NCI-H146 treated with DMSO at 0.1 percent for 48 hours (cell line): Measurements from ENCODE around the gene SLC16A1.
"Not testable (repeated sequence)": the region's sequence is repeated elsewhere in the genome, so short reads cannot be mapped to it uniquely, and the experiment has no call there.

Experiments
- DNase-seq: peaks from one replicate; lab custom pipeline; 2025; ENCODE audit not compliant: unreplicated experiment; lab: John Stamatoyannopoulos, UW

Gene SLC16A1

GRCh38 chr1:112971006-112971405, 15.0 kb upstream of the SLC16A1 start:
- DNase-seq, result no peak

GRCh38 chr1:112964347-112964746, 8.4 kb upstream of the SLC16A1 start:
- DNase-seq, result no peak

- no peak for DNase-seq
These were observed 5.1 kb upstream of the SLC16A1 start for GRCh38 chr1:112961072-112961471.

GRCh38 chr1:112960384-112960783, 4.4 kb upstream of the SLC16A1 start:
- no peak for DNase-seq

- not testable (repeated sequence) for DNase-seq
These were observed 2.2 kb upstream of the SLC16A1 start for GRCh38 chr1:112958236-112958635.

GRCh38 chr1:112957133-112957812, 1.3 kb upstream of the SLC16A1 start:
- DNase-seq, result no peak

GRCh38 chr1:112956544-112957132, 642 bp upstream of the SLC16A1 start:
- DNase-seq, result no peak

- DNase-seq, result peak; percentile 73
These were observed 837 bp downstream of the SLC16A1 start for GRCh38 chr1:112954945-112955772.

- no peak for DNase-seq
These were observed 1.9 kb downstream of the SLC16A1 start for GRCh38 chr1:112954017-112954650.

- DNase-seq, result no peak
These were observed 5.6 kb downstream of the SLC16A1 start for GRCh38 chr1:112950426-112950825.

- no peak for DNase-seq
These were observed 9.3 kb downstream of the SLC16A1 start for GRCh38 chr1:112946683-112947082.

GRCh38 chr1:112939810-112940209, 16.2 kb downstream of the SLC16A1 start:
- DNase-seq, result no peak

GRCh38 chr1:112938210-112938609, 17.8 kb downstream of the SLC16A1 start:
- DNase-seq, result no peak

- no peak for DNase-seq
These were observed 18.5 kb downstream of the SLC16A1 start for GRCh38 chr1:112937495-112937894.

- DNase-seq, result no peak
These were observed 18.9 kb downstream of the SLC16A1 start for GRCh38 chr1:112937070-112937469.

- DNase-seq, result no peak
These were observed 20.4 kb downstream of the SLC16A1 start for GRCh38 chr1:112935461-112936111.

GRCh38 chr1:112934577-112934976, 21.4 kb downstream of the SLC16A1 start:
- DNase-seq, result no peak

- DNase-seq, result no peak
These were observed 22.0 kb downstream of the SLC16A1 start for GRCh38 chr1:112933820-112934571.

- DNase-seq, result no peak
These were observed 26.0 kb downstream of the SLC16A1 start for GRCh38 chr1:112929979-112930378.

GRCh38 chr1:112927462-112927990, 28.5 kb downstream of the SLC16A1 start:
- no peak for DNase-seq
